ENCODE data around the gene NFKBIL1.
"Not testable (repeated sequence)": the region's sequence is repeated elsewhere in the genome, so short reads cannot be mapped to it uniquely, and the experiment has no call there.

Gene NFKBIL1

DNA sequence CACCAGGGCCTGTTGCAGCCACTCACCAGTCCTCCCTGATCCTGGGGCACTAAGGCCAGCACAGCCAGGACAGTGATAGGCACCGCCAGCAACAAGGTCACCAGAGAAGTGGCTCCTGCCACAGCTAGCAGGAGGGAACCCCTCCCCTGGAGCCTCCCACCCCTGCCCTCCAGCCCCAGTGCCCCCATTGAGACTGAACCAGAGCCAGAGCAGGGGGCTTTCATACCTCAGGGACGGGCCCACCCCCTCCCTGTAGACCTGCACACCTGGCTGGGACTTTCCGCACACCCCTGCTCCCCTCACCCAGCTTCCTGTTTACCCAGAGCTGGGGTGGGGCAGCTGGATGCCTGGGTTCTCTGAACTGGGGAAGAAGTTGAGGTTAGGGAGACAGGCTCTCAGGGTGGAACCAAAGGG, 34.8 kb downstream of the NFKBIL1 start, which contains the start of gene LTB:
Gene LTB (minus strand): TSS at position 195 of the 414 bp plus-strand sequence. CDS start 7 bp downstream, at position 188.
- no peak for DNase-seq (ENCODE audit: low read depth)
- no peak for TF ChIP-seq CTCF (IDR thresholded peaks at IDR 0.05; ENCODE audit: low read length, missing control alignments)
- H3K4me3 ChIP-seq (replicated peaks; ENCODE audit: low read depth, low read length), result peak within 1 kb of the TSS; percentile 86

- H3K4me3 ChIP-seq (replicated peaks; ENCODE audit: low read depth, low read length), result no peak overlapping the region
- DNase-seq (ENCODE audit: low read depth), result no peak
- peak; percentile 20 for TF ChIP-seq CTCF (IDR thresholded peaks at IDR 0.05; ENCODE audit: low read length, missing control alignments)
Measured at GRCh38 chr6:31585491-31585890, 38.1 kb downstream of the NFKBIL1 start.

DNA sequence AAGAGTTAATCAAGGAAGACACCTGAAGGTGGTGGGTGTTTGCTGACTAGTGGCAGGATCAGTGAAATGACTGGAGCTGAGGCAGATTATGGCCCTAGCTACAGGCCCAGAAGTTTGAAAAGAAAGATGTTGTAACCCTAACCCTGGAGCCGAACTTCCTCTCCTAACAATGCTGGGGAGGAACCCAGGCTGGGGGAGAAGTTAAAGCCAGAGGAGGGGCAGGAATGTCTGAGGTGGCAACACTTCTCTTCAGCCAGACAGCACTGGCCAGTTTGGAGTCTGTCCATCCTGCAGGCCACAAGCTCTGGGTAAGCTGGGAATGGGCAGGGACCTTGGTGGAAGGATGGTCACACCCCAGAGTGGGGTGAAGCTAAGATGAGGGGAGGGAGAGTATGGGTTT, 38.6 kb downstream of the NFKBIL1 start, which contains the start of gene LST1:
Gene LST1 (plus strand): TSS at position 270 of the 400 bp plus-strand sequence. CDS start 1,023 bp downstream, outside the sequence.
- peak; percentile 46 for DNase-seq (ENCODE audit: low read depth)
- no peak within 1 kb of the TSS for H3K4me3 ChIP-seq (replicated peaks; ENCODE audit: low read depth, low read length)
- TF ChIP-seq CTCF (IDR thresholded peaks at IDR 0.05; ENCODE audit: low read length, missing control alignments), result no peak

DNA sequence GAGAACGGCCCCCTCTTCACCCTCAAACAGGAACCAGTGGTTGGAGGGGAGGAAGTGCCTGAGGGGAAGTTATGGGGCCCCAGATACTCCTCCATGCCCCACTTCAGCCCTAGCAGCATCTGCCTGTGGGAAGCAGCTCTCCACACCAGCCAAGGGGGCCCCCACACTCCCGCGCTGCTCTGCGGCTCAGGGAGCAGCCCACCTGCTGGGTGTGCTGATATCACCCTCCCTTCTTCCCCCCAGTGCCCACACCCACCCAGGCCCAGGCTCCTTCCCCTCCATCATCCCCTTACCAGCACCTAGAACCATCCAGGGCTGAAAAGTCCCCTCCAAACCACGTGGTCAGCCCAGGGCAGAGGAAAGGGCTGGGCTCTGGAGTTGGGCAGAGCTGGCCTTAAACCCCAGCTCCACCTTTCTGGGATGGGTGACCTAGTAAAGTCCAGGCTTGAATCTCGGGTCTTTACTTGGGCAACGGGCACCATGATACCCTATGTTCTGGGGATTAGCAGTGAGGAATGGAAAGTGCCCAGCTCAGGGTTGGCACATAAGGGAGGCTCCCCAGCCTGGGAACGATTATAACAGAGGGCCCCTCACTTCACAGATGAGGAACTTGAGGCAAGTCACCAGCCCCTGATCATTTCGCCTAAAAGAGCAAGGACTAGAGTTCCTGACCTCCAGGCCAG, 39.3 kb downstream of the NFKBIL1 start:
- TF ChIP-seq CTCF (IDR thresholded peaks at IDR 0.05; ENCODE audit: low read length, missing control alignments), result no peak
- no peak overlapping the region for H3K4me3 ChIP-seq (replicated peaks; ENCODE audit: low read depth, low read length)
- no peak for DNase-seq (ENCODE audit: low read depth)

DNA sequence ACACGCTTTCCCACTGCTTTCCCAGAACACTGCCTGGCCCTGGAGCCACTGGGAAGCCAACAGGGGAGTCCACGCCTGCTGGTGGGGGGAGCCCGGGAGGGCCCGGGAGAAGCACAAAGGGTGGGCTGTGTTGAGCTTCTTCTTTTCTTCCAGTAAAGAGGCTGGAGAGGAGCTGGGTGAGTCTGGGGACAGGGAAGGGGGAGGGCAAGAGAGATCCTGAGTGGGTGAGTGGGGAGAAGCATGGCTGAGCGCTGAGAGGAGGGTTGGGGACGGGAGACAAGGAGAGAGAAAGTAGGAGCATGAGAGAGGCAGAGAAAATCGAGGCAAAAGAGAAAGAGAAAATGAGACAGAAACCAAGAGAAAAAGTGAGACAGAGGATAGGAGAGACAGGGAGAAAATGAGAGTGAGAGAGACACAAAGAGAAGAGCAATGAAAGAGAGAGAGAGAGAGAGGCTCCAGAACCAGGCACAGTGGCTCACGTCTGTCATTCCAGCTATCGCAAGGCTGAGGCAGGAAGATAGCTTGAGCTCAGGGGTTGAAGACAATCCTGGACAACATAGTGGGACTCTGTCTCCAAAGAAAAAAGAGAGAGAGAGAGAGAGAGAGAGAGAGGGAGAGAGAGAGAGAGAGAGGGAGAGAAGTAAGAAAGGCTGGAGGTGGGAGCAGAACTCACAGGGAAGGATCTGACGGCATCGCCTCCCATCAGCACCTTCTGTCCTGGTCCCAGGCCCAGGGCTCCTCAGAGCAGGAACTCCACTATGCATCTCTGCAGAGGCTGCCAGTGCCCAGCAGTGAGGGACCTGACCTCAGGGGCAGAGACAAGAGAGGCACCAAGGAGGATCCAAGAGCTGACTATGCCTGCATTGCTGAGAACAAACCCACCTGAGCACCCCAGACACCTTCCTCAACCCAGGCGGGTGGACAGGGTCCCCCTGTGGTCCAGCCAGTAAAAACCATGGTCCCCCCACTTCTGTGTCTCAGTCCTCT, 40.7 kb downstream of the NFKBIL1 start:
- no peak for TF ChIP-seq CTCF (IDR thresholded peaks at IDR 0.05; ENCODE audit: low read length, missing control alignments)
- no peak overlapping the region for H3K4me3 ChIP-seq (replicated peaks; ENCODE audit: low read depth, low read length)
- DNase-seq (ENCODE audit: low read depth), result no peak

DNA sequence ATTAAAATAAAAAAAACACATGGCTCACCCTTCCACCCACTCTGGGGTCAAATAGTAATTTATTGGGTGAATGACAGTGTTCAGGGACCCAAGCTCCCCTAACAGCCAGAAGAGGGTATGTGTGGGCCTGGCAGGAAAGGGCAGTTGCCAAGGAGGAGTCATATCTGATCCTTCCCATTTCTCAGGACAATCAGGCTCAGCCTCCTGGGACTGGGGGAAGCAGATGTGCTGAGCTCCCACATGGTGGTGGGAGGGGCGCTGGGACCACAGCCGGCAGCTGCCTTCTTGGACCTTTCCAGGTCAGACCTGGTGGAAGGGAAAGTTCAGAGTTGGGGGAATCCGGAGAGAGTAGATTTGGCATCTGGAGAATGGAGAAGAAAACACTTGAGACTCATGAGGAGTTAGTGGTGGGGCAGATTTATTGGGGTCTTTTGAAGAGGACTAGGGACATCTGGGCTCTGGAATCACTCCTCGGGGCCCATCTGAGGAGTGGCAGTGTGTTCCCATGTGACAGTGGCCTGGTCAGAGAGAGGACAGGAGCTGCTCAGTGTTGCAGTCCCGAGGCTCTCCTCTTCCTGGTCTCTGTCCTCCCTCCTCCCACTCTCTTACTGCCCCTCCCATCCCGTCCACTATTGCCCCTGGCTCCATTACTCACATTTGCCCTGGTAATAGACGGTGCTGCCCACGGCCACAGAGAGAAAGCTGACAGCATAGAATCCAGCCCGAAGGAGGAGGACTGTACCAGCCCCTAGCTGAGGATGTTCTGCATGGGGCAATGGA, 41.7 kb downstream of the NFKBIL1 start:
- no peak for DNase-seq (ENCODE audit: low read depth)
- no peak overlapping the region for H3K4me3 ChIP-seq (replicated peaks; ENCODE audit: low read depth, low read length)
- TF ChIP-seq CTCF (IDR thresholded peaks at IDR 0.05; ENCODE audit: low read length, missing control alignments), result no peak

DNA sequence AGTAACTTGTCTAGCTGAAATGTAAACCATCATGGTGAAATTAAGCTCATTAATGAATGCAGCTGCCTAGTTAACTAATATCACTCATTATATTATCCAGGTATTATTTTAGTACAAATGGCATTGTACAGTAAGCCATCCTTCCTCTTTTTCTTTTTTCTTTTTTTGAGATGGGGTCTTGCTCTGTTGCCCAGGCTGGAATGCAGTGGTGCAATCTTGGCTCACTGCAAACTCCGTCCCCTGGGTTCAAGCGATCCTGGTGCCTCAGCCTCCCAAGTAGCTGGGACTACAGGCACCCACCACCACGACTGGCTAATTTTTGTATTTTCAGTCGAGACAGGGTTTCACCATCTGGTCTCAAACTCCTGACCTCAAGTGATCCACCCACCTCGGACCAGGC, 43.3 kb downstream of the NFKBIL1 start:
- H3K4me3 ChIP-seq (replicated peaks; ENCODE audit: low read depth, low read length); DNase-seq (ENCODE audit: low read depth): not testable (repeated sequence)
